ENCODE measurements around the gene ASTN2. TPM values are rescaled to one million over a fixed set of nuclear protein-coding genes. Genes with fewer than 3 reads are reported as not detected.

Gene ASTN2
- total RNA-seq, 1 experiment from 2014 or later: 4.8 TPM

- ChIA-PET RAD21 (ENCODE audit: low non-redundant PET in 1 of 2, low total read pairs in 2 of 2, uncharacterized antibody in 2 of 2, unreplicated experiment in 2 of 2) (no interaction called here), POLR2A (no interaction called here), CTCF (no interaction called here)
- Histone ChIP-seq H3K9ac (ENCODE audit: low read length) (no peak overlapping the region), H3K27ac (ENCODE audit: low read depth, low read length) (no peak overlapping the region), H3K79me2 (ENCODE audit: insufficient read depth, low read length) (no peaks in the 10 kb centered on the region), H4K20me1 (ENCODE audit: insufficient read depth) (no peaks in the 10 kb centered on the region), H3K36me3 (ENCODE audit: control insufficient read depth in 1 of 2, insufficient read depth in 2 of 2, low read length in 2 of 2) (no peaks in the 10 kb centered on the region), H3K9me3 (ENCODE audit: control insufficient read depth in 1 of 2, insufficient read depth in 1 of 2, low read depth in 1 of 2, low read length in 2 of 2) (no peaks in the 10 kb centered on the region), H3K9me2 (ENCODE audit: insufficient read depth) (no peaks in the 10 kb centered on the region), H3K4me3 (replicated peaks in 1 of 2; ENCODE audit: low read depth in 1 of 2, low read length in 2 of 2) (no peak overlapping the region), H2AFZ (ENCODE audit: low read depth, low read length, poor library complexity, severe bottlenecking) (no peak overlapping the region), H3K4me2 (ENCODE audit: low read length) (no peak overlapping the region), H3K27me3 (ENCODE audit: insufficient read depth, low read length) (no peaks in the 10 kb centered on the region), H3K4me1 (ENCODE audit: control insufficient read depth in 1 of 2, insufficient read depth in 2 of 2, low read length in 2 of 2) (no peaks in the 10 kb centered on the region)
- ATAC-seq (no peak), DNase-seq (ENCODE audit: low read depth, low spot score) (no peak)
- intact Hi-C loops (cut with micrococcal nuclease): no loop called here
- TF ChIP-seq POLR2AphosphoS5 (IDR thresholded peaks at IDR 0.05; ENCODE audit: low read depth, low read length): no peak
- no peak for TF ChIP-seq ATF3 (IDR thresholded peaks at IDR 0.05)
- no peak for TF ChIP-seq EZH2 (IDR thresholded peaks at IDR 0.05)
- TF ChIP-seq JUND (IDR thresholded peaks at IDR 0.05): no peak
- no TSS peak for BruUV-seq (replicated peaks)
Measured at GRCh38 chr9:116405321-116405720, 1009.5 kb downstream of the ASTN2 start.

- H3K27ac ChIP-seq (ENCODE audit: low read depth, low read length): no peak overlapping the region
- no peak overlapping the region for H2AFZ ChIP-seq (ENCODE audit: low read depth, low read length, poor library complexity, severe bottlenecking)
- ATAC-seq (no peak), DNase-seq (ENCODE audit: low read depth, low spot score) (no peak)
- RAD21 ChIA-PET (ENCODE audit: low non-redundant PET in 1 of 2, low total read pairs in 2 of 2, uncharacterized antibody in 2 of 2, unreplicated experiment in 2 of 2): no interaction called here
- H3K9me2 ChIP-seq (ENCODE audit: insufficient read depth): no peaks in the 10 kb centered on the region
- no peak overlapping the region for H3K4me2 ChIP-seq (ENCODE audit: low read length)
- H4K20me1 ChIP-seq (ENCODE audit: insufficient read depth): no peaks in the 10 kb centered on the region
- intact Hi-C loops (cut with micrococcal nuclease): no loop called here
- POLR2A ChIA-PET: no interaction called here
- H3K27me3 ChIP-seq (ENCODE audit: insufficient read depth, low read length): no peaks in the 10 kb centered on the region
- no TSS peak for BruUV-seq (replicated peaks)
- H3K36me3 ChIP-seq (ENCODE audit: control insufficient read depth in 1 of 2, insufficient read depth in 2 of 2, low read length in 2 of 2): no peaks in the 10 kb centered on the region
- no peak overlapping the region for H3K4me3 ChIP-seq (replicated peaks in 1 of 2; ENCODE audit: low read depth in 1 of 2, low read length in 2 of 2)
- no peaks in the 10 kb centered on the region for H3K4me1 ChIP-seq (ENCODE audit: control insufficient read depth in 1 of 2, insufficient read depth in 2 of 2, low read length in 2 of 2)
- no peak for TF ChIP-seq ZNF274 (IDR thresholded peaks at IDR 0.05; ENCODE audit: low read depth, low read length)
- TF ChIP-seq EZH2phosphoT487 (IDR thresholded peaks at IDR 0.05; ENCODE audit: borderline replicate concordance): no peak
- no peak for TF ChIP-seq YY1 (IDR thresholded peaks at IDR 0.05; ENCODE audit: extremely low read depth, insufficient replicate concordance, low read depth, low read length)
- TF ChIP-seq SIN3A (IDR thresholded peaks at IDR 0.05; ENCODE audit: low read depth): no peak
- TF ChIP-seq CTCF (IDR thresholded peaks at IDR 0.05 in 2 of 3, conservative IDR thresholded peaks at IDR 0.05 in 1 of 3; ENCODE audit: borderline replicate concordance in 1 of 3, insufficient read depth in 1 of 3, low read depth in 2 of 3, low read length in 2 of 3): no peak
- no peak for TF ChIP-seq RAD21 (IDR thresholded peaks at IDR 0.05; ENCODE audit: low read depth)
- TF ChIP-seq ZBTB33 (IDR thresholded peaks at IDR 0.05; ENCODE audit: extremely low read depth, insufficient replicate concordance, low read length): no peak
- no peak for TF ChIP-seq ELF1 (IDR thresholded peaks at IDR 0.05; ENCODE audit: borderline replicate concordance, low read depth)
- no peak for TF ChIP-seq ZFX (IDR thresholded peaks at IDR 0.05)
- no peak for TF ChIP-seq ATF3 (IDR thresholded peaks at IDR 0.05)
- TF ChIP-seq SRF (IDR thresholded peaks at IDR 0.05; ENCODE audit: low read depth): no peak
- TF ChIP-seq JUND (IDR thresholded peaks at IDR 0.05): no peak
- TF ChIP-seq EZH2 (IDR thresholded peaks at IDR 0.05): no peak
- TF ChIP-seq MAX (IDR thresholded peaks at IDR 0.05): no peak
- TF ChIP-seq POLR2AphosphoS5 (IDR thresholded peaks at IDR 0.05; ENCODE audit: low read depth, low read length): no peak
- TF ChIP-seq SP1 (IDR thresholded peaks at IDR 0.05; ENCODE audit: low read depth): no peak
- no peak for TF ChIP-seq POLR2A (IDR thresholded peaks at IDR 0.05; ENCODE audit: borderline replicate concordance, extremely low read depth, insufficient read depth, insufficient read length)
- H3K79me2 ChIP-seq (ENCODE audit: insufficient read depth, low read length): no peaks in the 10 kb centered on the region
- no peaks in the 10 kb centered on the region for H3K9me3 ChIP-seq (ENCODE audit: control insufficient read depth in 1 of 2, insufficient read depth in 1 of 2, low read depth in 1 of 2, low read length in 2 of 2)
- CTCF ChIA-PET: no interaction called here
- H3K9ac ChIP-seq (ENCODE audit: low read length): no peak overlapping the region
Measured at GRCh38 chr9:116404228-116404627, 1010.6 kb downstream of the ASTN2 start.
